ENCODE measurements around the gene SLC35B2.
A peak's percentile ranks its signal among the peaks of the same experiment; 100 is the strongest.

DNA sequence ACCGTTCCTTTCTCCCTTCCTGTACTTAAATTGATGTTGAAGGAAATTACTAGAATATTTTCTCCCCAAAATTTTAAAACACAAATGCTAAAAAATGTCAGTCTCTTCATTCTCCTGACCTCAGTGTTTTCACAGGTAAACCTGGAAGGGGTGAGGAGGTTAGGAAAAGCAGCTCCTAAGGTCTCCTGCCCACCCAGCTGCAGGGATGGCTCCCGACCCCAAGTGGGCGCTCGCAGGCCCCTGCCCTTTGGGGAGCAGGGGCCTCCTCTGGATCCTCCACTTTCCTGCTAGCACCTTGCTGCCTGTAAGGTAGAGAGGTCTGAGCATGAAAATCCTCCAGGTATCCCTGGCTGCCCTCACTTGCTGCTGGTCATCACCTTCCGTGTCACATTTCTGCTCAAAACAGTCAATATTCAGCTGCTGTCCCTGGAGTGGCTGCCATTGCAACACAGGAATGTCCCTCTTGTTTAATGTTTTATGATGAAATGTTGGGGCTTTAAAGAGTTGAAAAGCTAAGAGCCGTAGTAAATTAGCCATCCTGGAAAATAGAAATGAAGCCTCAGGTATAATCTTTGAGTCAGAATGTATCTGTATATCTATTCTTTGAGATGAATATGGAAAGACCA is 21.3 kb downstream of the SLC35B2 start:
- no peak for TF ChIP-seq PHF21A (IDR thresholded peaks at IDR 0.05; ENCODE audit: borderline replicate concordance, low read depth)
- TF ChIP-seq CEBPB (tag; IDR thresholded peaks at IDR 0.05): no peak
- TF ChIP-seq, protein P1, sequence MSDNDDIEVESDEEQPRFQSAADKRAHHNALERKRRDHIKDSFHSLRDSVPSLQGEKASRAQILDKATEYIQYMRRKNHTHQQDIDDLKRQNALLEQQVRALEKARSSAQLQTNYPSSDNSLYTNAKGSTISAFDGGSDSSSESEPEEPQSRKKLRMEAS (CRISPR knock-in tag; IDR thresholded peaks at IDR 0.05): no peak
- TF ChIP-seq, protein P2, sequence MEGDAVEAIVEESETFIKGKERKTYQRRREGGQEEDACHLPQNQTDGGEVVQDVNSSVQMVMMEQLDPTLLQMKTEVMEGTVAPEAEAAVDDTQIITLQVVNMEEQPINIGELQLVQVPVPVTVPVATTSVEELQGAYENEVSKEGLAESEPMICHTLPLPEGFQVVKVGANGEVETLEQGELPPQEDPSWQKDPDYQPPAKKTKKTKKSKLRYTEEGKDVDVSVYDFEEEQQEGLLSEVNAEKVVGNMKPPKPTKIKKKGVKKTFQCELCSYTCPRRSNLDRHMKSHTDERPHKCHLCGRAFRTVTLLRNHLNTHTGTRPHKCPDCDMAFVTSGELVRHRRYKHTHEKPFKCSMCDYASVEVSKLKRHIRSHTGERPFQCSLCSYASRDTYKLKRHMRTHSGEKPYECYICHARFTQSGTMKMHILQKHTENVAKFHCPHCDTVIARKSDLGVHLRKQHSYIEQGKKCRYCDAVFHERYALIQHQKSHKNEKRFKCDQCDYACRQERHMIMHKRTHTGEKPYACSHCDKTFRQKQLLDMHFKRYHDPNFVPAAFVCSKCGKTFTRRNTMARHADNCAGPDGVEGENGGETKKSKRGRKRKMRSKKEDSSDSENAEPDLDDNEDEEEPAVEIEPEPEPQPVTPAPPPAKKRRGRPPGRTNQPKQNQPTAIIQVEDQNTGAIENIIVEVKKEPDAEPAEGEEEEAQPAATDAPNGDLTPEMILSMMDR (IDR thresholded peaks at IDR 0.05 in 2 of 3, conservative IDR thresholded peaks at IDR 0.05 in 1 of 3; ENCODE audit: insufficient read depth in 2 of 3, low read depth in 1 of 3, low read length in 3 of 3): peak in 2 of 3 experiments; percentile 22 to 35; a peak in 1 of 6 replicates
- TF ChIP-seq ZNF408 (CRISPR knock-in tag; IDR thresholded peaks at IDR 0.05; ENCODE audit: low read depth): no peak
- TF ChIP-seq ELF1 (tag; IDR thresholded peaks at IDR 0.05): no peak
- TF ChIP-seq DPF2 (IDR thresholded peaks at IDR 0.05): no peak
- TF ChIP-seq RAD21 (CRISPR knock-in tag; conservative IDR thresholded peaks at IDR 0.05 in 1 of 2, IDR thresholded peaks at IDR 0.05 in 1 of 2): no peak
- TF ChIP-seq HDAC2 (IDR thresholded peaks at IDR 0.05): no peak
- TF ChIP-seq, protein P3, sequence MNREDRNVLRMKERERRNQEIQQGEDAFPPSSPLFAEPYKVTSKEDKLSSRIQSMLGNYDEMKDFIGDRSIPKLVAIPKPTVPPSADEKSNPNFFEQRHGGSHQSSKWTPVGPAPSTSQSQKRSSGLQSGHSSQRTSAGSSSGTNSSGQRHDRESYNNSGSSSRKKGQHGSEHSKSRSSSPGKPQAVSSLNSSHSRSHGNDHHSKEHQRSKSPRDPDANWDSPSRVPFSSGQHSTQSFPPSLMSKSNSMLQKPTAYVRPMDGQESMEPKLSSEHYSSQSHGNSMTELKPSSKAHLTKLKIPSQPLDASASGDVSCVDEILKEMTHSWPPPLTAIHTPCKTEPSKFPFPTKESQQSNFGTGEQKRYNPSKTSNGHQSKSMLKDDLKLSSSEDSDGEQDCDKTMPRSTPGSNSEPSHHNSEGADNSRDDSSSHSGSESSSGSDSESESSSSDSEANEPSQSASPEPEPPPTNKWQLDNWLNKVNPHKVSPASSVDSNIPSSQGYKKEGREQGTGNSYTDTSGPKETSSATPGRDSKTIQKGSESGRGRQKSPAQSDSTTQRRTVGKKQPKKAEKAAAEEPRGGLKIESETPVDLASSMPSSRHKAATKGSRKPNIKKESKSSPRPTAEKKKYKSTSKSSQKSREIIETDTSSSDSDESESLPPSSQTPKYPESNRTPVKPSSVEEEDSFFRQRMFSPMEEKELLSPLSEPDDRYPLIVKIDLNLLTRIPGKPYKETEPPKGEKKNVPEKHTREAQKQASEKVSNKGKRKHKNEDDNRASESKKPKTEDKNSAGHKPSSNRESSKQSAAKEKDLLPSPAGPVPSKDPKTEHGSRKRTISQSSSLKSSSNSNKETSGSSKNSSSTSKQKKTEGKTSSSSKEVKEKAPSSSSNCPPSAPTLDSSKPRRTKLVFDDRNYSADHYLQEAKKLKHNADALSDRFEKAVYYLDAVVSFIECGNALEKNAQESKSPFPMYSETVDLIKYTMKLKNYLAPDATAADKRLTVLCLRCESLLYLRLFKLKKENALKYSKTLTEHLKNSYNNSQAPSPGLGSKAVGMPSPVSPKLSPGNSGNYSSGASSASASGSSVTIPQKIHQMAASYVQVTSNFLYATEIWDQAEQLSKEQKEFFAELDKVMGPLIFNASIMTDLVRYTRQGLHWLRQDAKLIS (CRISPR knock-in tag; IDR thresholded peaks at IDR 0.05): no peak

Measured in K562 (cell line).